ENCODE data around the gene PSKH1.

Gene PSKH1

DNA sequence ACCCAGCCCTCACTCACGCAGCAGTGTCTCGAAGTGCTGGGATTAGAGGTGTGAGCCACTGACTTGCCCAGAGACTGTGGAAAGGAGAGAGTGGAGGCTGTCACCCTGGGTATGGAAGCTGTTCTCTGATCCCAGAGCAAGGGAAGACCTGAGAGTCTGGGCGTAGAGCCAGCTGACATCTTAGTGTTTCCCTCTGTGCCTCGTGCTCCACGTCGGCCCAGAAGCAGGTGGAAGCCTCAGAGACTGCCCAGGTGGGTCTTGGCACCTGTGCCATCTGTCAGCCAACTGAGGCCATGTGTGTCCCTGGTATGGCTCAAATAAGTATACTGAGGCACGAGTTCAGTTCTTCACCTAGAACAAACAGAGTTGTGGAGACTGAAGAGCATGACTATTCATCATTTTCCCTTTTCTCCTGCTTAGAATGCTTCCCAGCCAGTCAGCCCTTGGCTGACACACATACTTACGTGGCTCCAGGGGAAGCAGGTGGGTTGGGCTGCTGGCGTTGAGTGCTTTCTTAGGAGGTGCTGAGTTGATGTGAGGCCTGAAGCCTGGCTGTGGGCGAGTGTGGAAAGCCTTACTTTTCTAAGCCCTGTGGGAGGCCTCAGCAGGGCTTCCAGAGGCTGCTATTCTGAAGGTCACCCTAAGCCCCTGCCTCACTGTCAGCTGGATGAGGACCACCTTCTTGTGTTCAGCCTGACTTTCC is 30.5 kb downstream of the PSKH1 start:
- Mint-ChIP-seq H3K4me1 (peaks cover 59% of the 10 kb centered on the region), H3K27me3 (no peaks in the 10 kb centered on the region)

DNA sequence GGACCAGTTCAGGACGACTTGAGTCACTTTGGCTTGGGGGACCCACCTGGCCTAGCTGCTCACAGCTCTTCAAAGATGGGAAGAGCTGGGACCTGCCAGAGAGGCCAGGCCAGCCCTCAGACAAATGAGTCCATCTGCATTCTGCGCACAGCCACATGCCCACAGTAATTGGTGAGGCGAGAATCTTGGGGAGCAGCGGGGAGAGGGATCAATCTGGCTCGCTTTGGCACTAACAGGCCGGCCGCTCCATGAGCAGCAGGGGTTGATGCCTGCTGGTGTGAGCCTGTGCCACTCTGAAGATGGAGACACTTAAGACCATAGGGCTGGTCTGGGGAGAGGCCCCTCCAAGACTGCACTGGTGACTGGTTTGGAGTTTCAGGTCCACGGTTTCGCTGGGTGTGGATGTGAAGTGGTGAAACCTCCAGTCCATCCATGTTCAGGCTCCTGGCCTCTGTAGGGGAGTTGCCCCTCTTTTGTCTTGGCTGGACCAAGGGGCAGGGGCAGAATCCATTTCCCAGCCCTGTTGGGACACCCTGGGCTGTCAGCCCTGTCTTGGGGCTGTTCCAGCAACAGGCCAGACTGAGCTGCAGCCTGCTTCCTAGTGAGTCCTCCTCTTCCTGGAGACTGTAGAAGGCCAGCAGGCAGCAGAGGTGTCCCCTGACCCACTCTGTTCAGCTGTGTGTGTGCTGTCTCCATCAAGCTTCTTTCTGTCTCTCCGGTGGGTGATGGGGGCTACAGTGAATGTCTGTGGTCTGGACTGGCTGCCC is 31.3 kb downstream of the PSKH1 start:
- DNase-seq (no peak), ATAC-seq (no peak)
- no peak overlapping the region for H3K4me3 Mint-ChIP-seq
- no peaks in the 10 kb centered on the region for H3K9me3 Mint-ChIP-seq
- H3K27me3 Mint-ChIP-seq = no peaks in the 10 kb centered on the region
- peak overlapping the region in 1 of 2 donors; percentile 25 for H3K27ac Mint-ChIP-seq
- H3K4me1 Mint-ChIP-seq = peaks cover 53% of the 10 kb centered on the region

More for the DNA sequence above, 30.5 kb downstream of the PSKH1 start:
- Mint-ChIP-seq H3K27ac (peak overlapping the region in 1 of 2 donors; percentile 87), H3K9me3 (no peaks in the 10 kb centered on the region), H3K4me3 (no peak overlapping the region)
- DNase-seq (no peak), ATAC-seq (no peak)

DNA sequence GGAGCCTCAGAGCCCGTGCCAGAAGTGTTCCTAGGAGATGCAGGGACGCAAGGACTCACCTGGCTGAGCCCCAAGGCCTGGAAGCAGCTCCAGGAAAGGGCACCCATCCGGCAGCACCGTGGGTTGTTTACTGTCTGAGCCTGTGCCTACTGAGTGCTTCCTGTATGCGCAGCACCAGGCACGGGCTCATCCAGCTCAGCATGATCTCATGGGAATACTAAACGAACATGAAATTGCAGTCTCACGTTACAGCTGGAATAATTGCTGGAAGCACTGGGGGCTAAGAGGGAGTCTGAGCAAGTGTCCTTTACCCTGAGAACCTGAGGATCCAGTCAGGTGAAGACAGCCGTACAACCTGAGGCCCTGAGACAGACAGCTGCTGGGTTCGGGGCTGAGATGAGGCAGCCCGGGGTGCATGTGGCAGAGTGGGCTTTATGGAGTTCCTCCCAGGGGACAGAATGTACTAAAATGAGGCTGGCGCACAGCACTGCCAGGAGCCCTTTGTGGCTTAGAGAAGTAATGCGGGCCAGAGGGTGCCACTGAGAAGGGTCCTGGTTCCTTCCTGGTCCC is 33.2 kb downstream of the PSKH1 start:
- peak overlapping the region in 1 of 2 donors; percentile 76 for H3K27ac Mint-ChIP-seq
- no peak overlapping the region for H3K4me3 Mint-ChIP-seq

DNA sequence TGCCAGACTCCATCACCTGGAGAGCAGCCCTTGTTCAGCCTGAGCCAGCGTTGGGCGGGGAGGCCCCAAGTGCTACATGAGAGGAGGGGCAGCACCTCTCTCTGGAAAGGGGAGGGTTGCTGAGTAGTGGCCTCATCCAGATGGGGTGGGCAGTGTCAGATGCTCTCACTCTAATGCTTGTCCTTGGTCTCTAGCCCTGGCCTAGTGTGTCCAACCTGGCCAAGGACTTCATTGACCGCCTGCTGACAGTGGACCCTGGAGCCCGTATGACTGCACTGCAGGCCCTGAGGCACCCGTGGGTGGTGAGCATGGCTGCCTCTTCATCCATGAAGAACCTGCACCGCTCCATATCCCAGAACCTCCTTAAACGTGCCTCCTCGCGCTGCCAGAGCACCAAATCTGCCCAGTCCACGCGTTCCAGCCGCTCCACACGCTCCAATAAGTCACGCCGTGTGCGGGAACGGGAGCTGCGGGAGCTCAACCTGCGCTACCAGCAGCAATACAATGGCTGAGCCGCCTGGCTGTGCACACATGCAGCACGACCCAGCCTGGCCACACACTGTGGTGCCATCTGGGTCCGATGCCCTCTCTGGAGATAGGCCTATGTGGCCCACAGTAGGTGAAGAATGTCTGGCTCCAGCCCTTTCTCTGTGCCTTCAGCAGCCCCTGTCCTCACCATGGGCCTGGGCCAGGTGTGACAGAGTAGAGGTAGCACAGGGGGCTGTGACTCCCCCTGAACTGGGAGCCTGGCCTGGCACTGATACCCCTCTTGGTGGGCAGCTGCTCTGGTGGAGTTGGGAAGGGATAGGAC is 34.3 kb downstream of the PSKH1 start:
- ATAC-seq (no peak), DNase-seq (no peak)
- no peaks in the 10 kb centered on the region for H3K9me3 Mint-ChIP-seq
- H3K4me3 Mint-ChIP-seq = no peak overlapping the region
- H3K27ac Mint-ChIP-seq = no peak overlapping the region
- no peaks in the 10 kb centered on the region for H3K27me3 Mint-ChIP-seq
- peaks cover 33% of the 10 kb centered on the region for H3K4me1 Mint-ChIP-seq

More for the DNA sequence above, 33.2 kb downstream of the PSKH1 start:
- ATAC-seq (no peak), DNase-seq (no peak)
- H3K4me1 Mint-ChIP-seq = peaks cover 43% of the 10 kb centered on the region
- H3K9me3 Mint-ChIP-seq = no peaks in the 10 kb centered on the region
- no peaks in the 10 kb centered on the region for H3K27me3 Mint-ChIP-seq

DNA sequence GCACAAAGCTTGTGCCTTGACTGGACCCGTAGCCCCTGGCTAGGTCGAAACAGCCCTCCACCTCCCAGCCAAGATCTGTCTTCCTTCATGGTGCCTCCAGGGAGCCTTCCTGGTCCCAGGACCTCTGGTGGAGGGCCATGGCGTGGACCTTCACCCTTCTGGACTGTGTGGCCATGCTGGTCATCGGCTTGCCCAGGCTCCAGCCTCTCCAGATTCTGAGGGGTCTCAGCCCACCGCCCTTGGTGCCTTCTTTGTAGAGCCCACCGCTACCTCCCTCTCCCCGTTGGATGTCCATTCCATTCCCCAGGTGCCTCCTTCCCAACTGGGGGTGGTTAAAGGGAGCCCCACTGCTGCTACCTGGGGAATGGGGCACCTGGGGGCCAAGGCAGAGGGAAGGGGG is 35.1 kb downstream of the PSKH1 start:
- DNase-seq (peak in 1 of 2 donors; percentile 24), ATAC-seq (peak; percentile 3)
- H3K27ac Mint-ChIP-seq = peak overlapping the region in 1 of 2 donors; percentile 93
- no peaks in the 10 kb centered on the region for H3K9me3 Mint-ChIP-seq
- no peaks in the 10 kb centered on the region for H3K27me3 Mint-ChIP-seq
- H3K4me1 Mint-ChIP-seq = peaks cover 24% of the 10 kb centered on the region
- no peak overlapping the region for H3K4me3 Mint-ChIP-seq

DNA sequence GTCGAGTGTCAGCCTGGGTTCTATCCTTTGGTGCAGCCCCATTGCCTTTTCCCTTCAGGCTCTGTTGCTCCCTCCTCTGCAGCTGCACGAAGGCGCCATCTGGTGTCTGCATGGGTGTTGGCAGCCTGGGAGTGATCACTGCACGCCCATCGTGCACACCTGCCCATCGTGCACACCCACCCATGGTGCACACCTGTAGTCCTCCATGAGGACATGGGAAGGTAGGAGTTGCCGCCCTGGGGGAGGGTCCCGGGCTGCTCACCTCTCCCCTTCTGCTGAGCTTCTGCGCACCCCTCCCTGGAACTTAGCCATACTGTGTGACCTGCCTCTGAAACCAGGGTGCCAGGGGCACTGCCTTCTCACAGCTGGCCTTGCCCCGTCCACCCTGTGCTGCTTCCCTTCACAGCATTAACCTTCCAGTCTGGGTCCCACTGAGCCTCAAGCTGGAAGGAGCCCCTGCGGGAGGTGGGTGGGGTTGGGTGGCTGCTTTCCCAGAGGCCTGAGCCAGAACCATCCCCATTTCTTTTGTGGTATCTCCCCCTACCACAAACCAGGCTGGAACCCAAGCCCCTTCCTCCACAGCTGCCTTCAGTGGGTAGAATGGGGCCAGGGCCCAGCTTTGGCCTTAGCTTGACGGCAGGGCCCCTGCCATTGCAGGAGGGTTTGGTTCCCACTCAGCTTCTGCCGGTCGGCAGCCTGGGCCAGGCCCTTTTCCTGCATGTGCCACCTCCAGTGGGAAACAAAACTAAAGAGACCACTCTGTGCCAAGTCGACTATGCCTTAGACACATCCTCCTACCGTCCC is 35.7 kb downstream of the PSKH1 start:
- H3K27ac Mint-ChIP-seq = peak overlapping the region in 1 of 2 donors; percentile 93
- peak; percentile 77 to 79 for DNase-seq
- no peaks in the 10 kb centered on the region for H3K9me3 Mint-ChIP-seq
- peaks cover 26% of the 10 kb centered on the region for H3K4me1 Mint-ChIP-seq
- ATAC-seq = peak; percentile 86
- H3K4me3 Mint-ChIP-seq = no peak overlapping the region
- no peaks in the 10 kb centered on the region for H3K27me3 Mint-ChIP-seq

DNA sequence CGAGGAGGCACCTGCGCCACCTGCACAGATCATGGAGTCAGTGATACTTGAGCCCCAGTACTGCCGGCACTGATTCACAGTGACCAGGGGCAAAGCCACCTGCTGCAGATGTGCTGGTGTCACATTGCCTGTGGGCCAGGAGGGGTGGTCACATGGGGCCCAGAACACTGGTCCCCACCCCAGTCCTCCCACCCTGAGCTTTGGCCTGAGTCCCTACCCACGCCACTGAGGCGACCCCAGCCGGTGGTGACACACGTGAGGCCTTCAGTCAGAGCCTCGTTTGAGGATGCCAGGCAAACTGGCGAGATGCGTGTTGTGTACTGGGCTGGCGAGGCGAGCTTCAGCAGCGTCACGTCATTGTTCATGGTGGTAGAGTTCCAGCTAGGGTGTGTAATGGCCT is 37.1 kb downstream of the PSKH1 start:
- ATAC-seq = no peak

DNA sequence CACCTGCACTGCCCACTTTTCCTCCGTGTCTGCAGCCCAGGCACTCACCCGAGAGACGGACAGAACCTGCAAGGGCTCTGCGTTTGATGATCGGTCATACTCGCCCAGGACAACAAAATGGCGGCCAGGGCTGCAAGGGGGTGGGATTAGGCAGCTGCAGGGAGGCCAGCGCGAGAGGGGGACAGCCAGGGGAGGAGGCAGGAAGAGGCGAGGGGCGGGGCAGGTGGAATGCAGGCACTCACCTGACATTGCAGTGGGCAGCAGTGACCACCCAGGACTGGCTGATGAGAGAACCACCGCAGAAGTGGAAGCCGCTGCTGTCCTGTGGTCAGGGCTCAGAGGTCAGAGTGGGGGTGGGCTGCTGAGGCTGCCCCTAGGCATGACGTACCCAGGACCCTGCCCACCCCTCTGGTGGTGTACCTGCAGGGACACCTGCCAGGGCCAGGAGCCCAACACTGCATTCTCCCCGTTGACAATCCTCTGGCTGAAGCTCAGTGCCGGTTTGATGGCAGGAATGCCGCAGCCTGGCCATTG is 37.7 kb downstream of the PSKH1 start:
- no peak for DNase-seq
- ATAC-seq = no peak
- Mint-ChIP-seq H3K27me3 (no peaks in the 10 kb centered on the region), H3K9me3 (no peaks in the 10 kb centered on the region), H3K27ac (peak overlapping the region in 1 of 2 donors; percentile 62), H3K4me3 (no peak overlapping the region), H3K4me1 (peaks cover 34% of the 10 kb centered on the region)

More for the DNA sequence above, 37.1 kb downstream of the PSKH1 start:
- H3K27me3 Mint-ChIP-seq = no peaks in the 10 kb centered on the region
- DNase-seq = no peak
- H3K4me1 Mint-ChIP-seq = peaks cover 35% of the 10 kb centered on the region
- H3K27ac Mint-ChIP-seq = peak overlapping the region in 1 of 2 donors; percentile 76
- no peaks in the 10 kb centered on the region for H3K9me3 Mint-ChIP-seq
- no peak overlapping the region for H3K4me3 Mint-ChIP-seq

DNA sequence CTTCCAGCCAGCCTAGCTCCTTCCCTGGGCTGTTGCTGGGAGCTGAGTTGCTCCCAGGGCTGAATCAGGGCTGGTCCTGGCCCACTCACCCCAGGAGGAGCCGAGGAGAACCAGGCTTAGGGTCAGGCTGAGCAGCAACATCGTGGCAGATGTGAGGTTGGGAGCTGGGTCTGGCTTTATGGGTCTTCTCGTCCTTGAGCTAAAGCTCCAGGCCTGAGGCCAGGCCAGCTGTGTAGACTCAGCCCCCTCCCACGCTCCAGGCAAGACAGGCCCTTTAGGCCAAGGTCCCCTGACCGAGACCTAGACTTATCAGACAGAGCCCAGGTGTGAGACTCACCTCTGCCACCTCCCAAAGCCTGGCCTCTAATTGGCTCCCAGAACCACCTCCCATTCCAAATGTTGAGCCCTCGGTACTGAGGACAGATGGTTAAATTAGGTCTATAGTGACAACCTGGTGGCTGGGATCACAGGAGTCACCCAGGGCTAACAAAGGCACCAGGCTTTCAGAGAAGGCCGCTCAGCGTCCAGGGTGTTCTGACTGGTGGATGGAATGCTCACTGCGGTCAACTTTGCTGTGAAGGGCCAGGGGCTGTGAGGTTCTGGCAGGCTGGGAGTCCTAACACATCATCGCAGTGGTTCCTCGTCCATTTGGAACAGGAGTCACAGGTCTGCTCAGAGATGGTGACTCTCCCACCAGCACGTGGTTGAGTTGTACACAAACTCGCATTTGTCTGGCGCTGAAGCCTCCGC is 38.8 kb downstream of the PSKH1 start, which contains the start of gene CTRL:
Gene CTRL, minus strand, starts transcription at position 151 of the 750 bp plus-strand sequence. Its CDS starts 10 bp downstream, at position 141.
- Mint-ChIP-seq H3K9me3 (no peaks in the 10 kb centered on the region), H3K4me1 (peaks cover 33% of the 10 kb centered on the region), H3K27me3 (no peaks in the 10 kb centered on the region), H3K27ac (peak within 1 kb of the TSS; percentile 37 to 69), H3K4me3 (no peak within 1 kb of the TSS)
- ATAC-seq = no peak
- DNase-seq = no peak

DNA sequence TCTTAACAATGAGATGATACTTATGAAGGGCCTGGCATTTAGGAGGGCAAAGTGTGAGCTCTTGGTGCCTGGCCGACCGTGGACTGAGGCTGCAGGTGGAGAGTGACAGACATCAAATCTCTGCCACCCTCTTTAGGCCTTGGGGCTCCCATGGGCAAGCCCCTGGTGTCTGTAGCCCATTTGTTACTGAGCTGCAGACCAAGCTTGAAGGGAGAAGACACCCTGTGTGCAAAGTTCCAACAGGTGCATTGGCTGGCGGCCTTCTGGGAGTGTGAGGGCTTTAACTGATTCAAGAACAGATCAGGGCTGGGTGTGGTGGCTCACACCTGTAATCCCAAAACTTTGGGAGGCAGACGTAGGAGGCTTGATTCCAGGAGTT is 39.4 kb downstream of the PSKH1 start:
- no peak overlapping the region for H3K4me3 Mint-ChIP-seq
- DNase-seq (no peak), ATAC-seq (no peak)
- H3K27ac Mint-ChIP-seq = peak overlapping the region in 1 of 2 donors; percentile 28
- H3K4me1 Mint-ChIP-seq = peaks cover 39% of the 10 kb centered on the region
- H3K27me3 Mint-ChIP-seq = no peaks in the 10 kb centered on the region
- no peaks in the 10 kb centered on the region for H3K9me3 Mint-ChIP-seq

DNA sequence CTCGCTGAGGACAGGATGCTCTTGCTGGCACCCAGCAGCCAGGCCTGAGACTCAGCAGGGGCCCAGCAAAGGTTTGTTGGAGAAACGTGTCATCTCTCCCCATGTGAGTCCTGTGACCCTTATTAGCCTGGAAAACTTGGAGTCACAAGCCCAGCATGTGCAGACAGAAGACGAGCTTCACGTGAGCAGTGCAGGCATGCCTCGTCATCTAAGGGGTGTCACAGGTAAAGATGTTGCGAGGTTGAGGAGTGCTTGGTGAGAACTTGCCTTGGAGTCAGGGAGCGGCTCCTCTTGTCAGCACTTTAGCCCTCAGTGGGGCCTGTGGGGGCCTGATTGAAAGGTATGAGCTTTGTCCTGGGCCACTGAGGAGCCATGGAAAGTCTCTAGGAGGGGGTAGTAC is 40.8 kb downstream of the PSKH1 start:
- ATAC-seq = no peak
- Mint-ChIP-seq H3K27me3 (no peaks in the 10 kb centered on the region), H3K4me3 (peak overlapping the region; percentile 10 to 18), H3K4me1 (peaks cover 39% of the 10 kb centered on the region), H3K27ac (peak overlapping the region; percentile 39 to 61), H3K9me3 (no peaks in the 10 kb centered on the region)
- DNase-seq = no peak

DNA sequence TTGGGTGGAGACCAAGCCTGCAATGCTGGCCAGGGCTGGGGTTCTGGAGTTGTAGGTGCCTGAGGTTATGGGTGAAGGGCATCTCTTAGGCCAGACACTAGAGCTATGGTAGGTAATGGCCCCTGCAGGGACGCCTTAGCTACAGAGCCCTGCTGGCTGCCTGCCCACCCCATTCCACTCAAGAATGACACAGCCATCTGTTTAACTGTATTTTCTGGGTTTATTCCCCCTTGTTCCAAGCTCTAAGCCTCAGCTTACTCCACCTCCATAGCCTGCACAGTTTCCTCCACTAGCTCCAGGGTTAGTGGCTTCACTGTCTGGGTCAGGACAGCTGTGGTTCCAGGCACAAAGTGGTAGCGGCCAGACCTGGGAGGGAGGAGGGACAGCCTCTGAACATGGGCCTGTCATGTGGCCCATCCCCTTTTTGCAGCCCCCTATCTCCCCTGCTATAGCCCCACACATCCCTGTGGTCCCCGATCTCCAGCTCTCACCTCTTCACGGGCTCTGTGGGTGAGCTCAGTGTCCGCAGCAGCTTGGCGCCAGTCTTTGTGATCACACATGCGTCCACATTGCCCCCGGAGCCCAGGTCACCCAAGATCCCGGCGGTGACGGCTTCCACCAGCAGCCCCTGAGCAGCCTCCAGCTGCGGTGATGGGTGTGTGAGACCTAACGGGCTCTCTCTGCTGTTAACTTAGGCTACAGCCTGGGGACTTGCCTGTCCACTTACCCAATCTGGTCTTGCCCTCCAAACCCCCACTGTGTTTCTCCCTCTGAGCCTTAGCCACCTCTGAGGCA is 41.4 kb downstream of the PSKH1 start:
- peak overlapping the region; percentile 98 to 99 for H3K4me3 Mint-ChIP-seq
- H3K27ac Mint-ChIP-seq = peak overlapping the region; percentile 87 to 97
- peaks cover 45% of the 10 kb centered on the region for H3K4me1 Mint-ChIP-seq
- no peak for ATAC-seq
- H3K9me3 Mint-ChIP-seq = no peaks in the 10 kb centered on the region
- no peaks in the 10 kb centered on the region for H3K27me3 Mint-ChIP-seq
- DNase-seq = no peak

DNA sequence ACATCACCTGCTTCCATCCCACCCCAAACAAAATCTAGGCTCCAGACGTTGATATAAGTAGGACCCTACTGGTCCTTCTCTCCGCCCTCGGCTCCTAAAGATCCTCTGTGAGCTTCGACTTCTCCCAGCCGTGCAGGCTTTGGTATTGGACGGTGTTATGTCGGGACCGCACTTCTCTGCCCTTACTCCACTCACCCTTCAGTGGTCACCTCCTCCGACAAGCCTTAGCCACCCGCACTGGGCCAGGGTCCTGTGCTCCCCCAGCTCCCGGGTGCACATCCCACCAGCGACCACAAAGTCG is 42.0 kb downstream of the PSKH1 start:
- peaks cover 51% of the 10 kb centered on the region for H3K4me1 Mint-ChIP-seq
- ATAC-seq (no peak), DNase-seq (no peak)
- H3K9me3 Mint-ChIP-seq = no peaks in the 10 kb centered on the region
- peak overlapping the region; percentile 98 to 99 for H3K4me3 Mint-ChIP-seq
- no peaks in the 10 kb centered on the region for H3K27me3 Mint-ChIP-seq
- peak overlapping the region; percentile 87 to 97 for H3K27ac Mint-ChIP-seq

All from stimulated activated naive CD8-positive, alpha-beta T cell treated with anti-CD3 and anti-CD28 coated beads, Interleukin-15, amount 100 ng/mL, for 72 hours (primary cell).